Upper lobe of left lung (tissue), 6 donors: ENCODE results near the gene TNFRSF25. TPM values are rescaled to one million over a fixed set of nuclear protein-coding genes. Genes with fewer than 3 reads are reported as not detected.

Source experiments
- ATAC-seq, 2 donors: fragments of 200-7000 bp; cut with Tn5 transposase; one replicate each; pipeline ENCODE4 v1.9.1; 2022; ENCODE audit warnings: mild to moderate bottlenecking in 2 of 2, moderate library complexity in 2 of 2; ENCODE audit not compliant: low FRiP score in 2 of 2
- DNase-seq, 2 donors: peaks; one replicate each; pipeline ENCODE4 v3.0.0-alpha.2; 2019 to 2020
- H3K27ac ChIP-seq, 4 donors: fragments of 200-600 bp; sonication (generic); one replicate each; pipeline ENCODE4 v1.5.1; 2016 to 2019
- H3K27me3 ChIP-seq, 4 donors: fragments of 200-600 bp; sonication (generic); one replicate each; pipeline ENCODE4 v1.5.1; 2017 to 2019
- H3K36me3 ChIP-seq, 4 donors: fragments of 200-600 bp; sonication (generic); one replicate each; pipeline ENCODE4 v1.5.1; 2016 to 2019
- H3K4me1 ChIP-seq, 4 donors: fragments of 200-600 bp; sonication (generic); one replicate each; pipeline ENCODE4 v1.5.1; 2018 to 2019
- H3K4me3 ChIP-seq, 4 donors: fragments of 200-600 bp; sonication (generic); one replicate each; pipeline ENCODE4 v1.5.1; 2017 to 2019; ENCODE audit warnings: mild to moderate bottlenecking in 2 of 4, moderate library complexity in 1 of 4
- H3K9me3 ChIP-seq, 4 donors: fragments of 200-600 bp; sonication (generic); one replicate each; pipeline ENCODE4 v1.5.1; 2018 to 2019
- CTCF ChIP-seq, 6 experiments: fragments of 450-650 bp in 4 of 6; fragments of 200-600 bp in 2 of 6; sonication (generic) in 2 of 6; IDR thresholded peaks; one replicate each; pipeline ENCODE4 v1.5.1; 2016 to 2019; ENCODE audit warnings: antibody characterized with exemption in 6 of 6
- EP300 ChIP-seq, 4 donors: sonication (generic); formaldehyde crosslinking; IDR thresholded peaks; one replicate each; pipeline ENCODE4 v1.5.1; 2017; ENCODE audit warnings: antibody characterized with exemption in 4 of 4, control low read depth in 2 of 4
- POLR2A ChIP-seq, 4 donors: fragments of 450-650 bp; IDR thresholded peaks; one replicate each; pipeline ENCODE4 v1.5.1; 2016 to 2017; ENCODE audit warnings: antibody characterized with exemption in 4 of 4, mild to moderate bottlenecking in 2 of 4
- POLR2AphosphoS5 ChIP-seq, 2 donors: sonication (generic); formaldehyde crosslinking; IDR thresholded peaks; one replicate each; pipeline ENCODE4 v1.5.1; 2017; ENCODE audit warnings: antibody characterized with exemption in 2 of 2
- WGBS, 2 donors: methylation state at CpG; one replicate each; pipeline ENCODE4 v1.1.5; 2017 to 2018; 5-methylcytosine and 5-hydroxymethylcytosine counted together
- total RNA-seq, 6 donors: library from RNA; depleted of rRNA in 4 of 6; stranded (reverse); fragments of >200 nt in 4 of 6; gene quantifications; one replicate each; pipeline versions ENCODE4 v1.1.0 to v1.2.1, GENCODE V29; 2016 to 2021
- donor health status: DM: no; HTN: no; CAD: no; lungs with moderate emphysema.
- donor health status: DM: no; HTN: yes; CAD: no; lungs with severe emphysema.

TNFRSF25 gene, protein sequence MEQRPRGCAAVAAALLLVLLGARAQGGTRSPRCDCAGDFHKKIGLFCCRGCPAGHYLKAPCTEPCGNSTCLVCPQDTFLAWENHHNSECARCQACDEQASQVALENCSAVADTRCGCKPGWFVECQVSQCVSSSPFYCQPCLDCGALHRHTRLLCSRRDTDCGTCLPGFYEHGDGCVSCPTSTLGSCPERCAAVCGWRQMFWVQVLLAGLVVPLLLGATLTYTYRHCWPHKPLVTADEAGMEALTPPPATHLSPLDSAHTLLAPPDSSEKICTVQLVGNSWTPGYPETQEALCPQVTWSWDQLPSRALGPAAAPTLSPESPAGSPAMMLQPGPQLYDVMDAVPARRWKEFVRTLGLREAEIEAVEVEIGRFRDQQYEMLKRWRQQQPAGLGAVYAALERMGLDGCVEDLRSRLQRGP
- 10 to 100 TPM in 4 of 6 donors, 1 to 10 TPM in 2; 4.6 to 51.3 (median 14.0) TPM for total RNA-seq

DNA sequence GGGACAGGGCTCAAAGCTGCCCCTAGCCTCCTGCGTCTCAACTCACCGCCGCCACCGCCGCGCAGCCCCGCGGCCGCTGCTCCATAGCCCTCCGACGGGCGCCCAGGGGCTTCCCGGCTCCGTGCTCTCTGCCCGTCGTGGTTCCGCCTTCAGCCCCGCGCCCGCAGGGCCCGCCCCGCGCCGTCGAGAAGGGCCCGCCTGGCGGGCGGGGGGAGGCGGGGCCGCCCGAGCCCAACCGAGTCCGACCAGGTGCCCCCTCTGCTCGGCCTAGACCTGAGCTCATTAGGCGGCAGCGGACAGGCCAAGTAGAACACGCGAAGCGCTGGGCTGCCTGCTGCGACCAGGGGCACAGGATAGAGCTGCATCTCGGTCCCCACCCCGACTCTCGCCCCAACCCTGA lies at the start of gene TNFRSF25:
Gene TNFRSF25, minus strand, starts transcription at position 151 of the 400 bp plus-strand sequence. Its CDS starts 66 bp downstream, at position 85.
- WGBS, 2 donors = 10 to 23% methylated on average over 4 to 39 of the region's 43 CpGs
- peak within 1 kb of the TSS in 2 of 4 donors; percentile 30 to 46 for H3K27ac ChIP-seq
- no peak for ATAC-seq
- peak within 1 kb of the TSS in 3 of 4 donors; percentile 33 to 43 (median 40) for H3K4me3 ChIP-seq
- H3K36me3 ChIP-seq = peaks cover 0 to 44% (median 4%) of the 10 kb centered on the region in 4 donors
- H3K4me1 ChIP-seq = peaks cover 0 to 20% (median 6%) of the 10 kb centered on the region in 4 donors
- H3K27me3 ChIP-seq = peaks cover 0 to 6% (median 2%) of the 10 kb centered on the region in 4 donors
- no peaks in the 10 kb centered on the region for H3K9me3 ChIP-seq
- no peak for TF ChIP-seq EP300 (IDR thresholded peaks at IDR 0.05)
- TF ChIP-seq CTCF (IDR thresholded peaks at IDR 0.05) = no peak
- no peak for TF ChIP-seq POLR2AphosphoS5 (IDR thresholded peaks at IDR 0.05)
- no peak for TF ChIP-seq POLR2A (IDR thresholded peaks at IDR 0.05)
- DNase-seq = peak in 1 of 2 donors; percentile 82

DNA sequence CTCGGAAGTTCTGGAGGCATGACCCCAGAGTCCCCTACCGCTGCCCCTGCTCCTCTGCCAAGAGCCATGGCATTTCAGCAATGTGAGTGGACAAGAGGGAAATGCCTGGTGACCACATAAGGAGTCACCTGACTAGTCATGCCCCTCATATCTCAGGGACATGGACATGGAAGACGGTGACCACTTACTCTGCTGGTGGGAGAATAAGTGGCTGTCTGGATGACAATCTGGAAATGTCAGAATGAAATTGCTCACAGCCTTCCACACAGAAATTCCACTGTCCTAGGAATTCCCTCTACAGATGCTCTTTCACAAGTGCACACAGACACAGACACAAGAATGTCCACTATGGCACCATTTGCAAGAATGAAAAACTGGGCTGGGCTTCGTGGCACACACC lies 49.8 kb upstream of the TNFRSF25 start:
- no peak overlapping the region for H3K4me3 ChIP-seq
- H3K4me1 ChIP-seq = no peaks in the 10 kb centered on the region
- no peak overlapping the region for H3K27ac ChIP-seq
- no peak for TF ChIP-seq CTCF (IDR thresholded peaks at IDR 0.05)
- no peak for TF ChIP-seq EP300 (IDR thresholded peaks at IDR 0.05)
- TF ChIP-seq POLR2A (IDR thresholded peaks at IDR 0.05) = no peak
- no peak for TF ChIP-seq POLR2AphosphoS5 (IDR thresholded peaks at IDR 0.05)
- no peaks in the 10 kb centered on the region for H3K27me3 ChIP-seq
- ATAC-seq = no peak
- no peak for DNase-seq
- 81 to 93% methylated on average over 4 of the region's 4 CpGs for WGBS, 2 donors
- H3K9me3 ChIP-seq = no peaks in the 10 kb centered on the region
- no peaks in the 10 kb centered on the region for H3K36me3 ChIP-seq

GRCh38 chr1:6513320-6513801 lies 47.4 kb upstream of the TNFRSF25 start:
- no peak for TF ChIP-seq POLR2AphosphoS5 (IDR thresholded peaks at IDR 0.05)
- no peak for TF ChIP-seq EP300 (IDR thresholded peaks at IDR 0.05)
- no peak for TF ChIP-seq POLR2A (IDR thresholded peaks at IDR 0.05)
- TF ChIP-seq CTCF (IDR thresholded peaks at IDR 0.05) = no peak
- Histone ChIP-seq H3K27me3 (no peaks in the 10 kb centered on the region), H3K36me3 (no peaks in the 10 kb centered on the region), H3K4me3 (no peak overlapping the region), H3K27ac (no peak overlapping the region), H3K4me1 (no peaks in the 10 kb centered on the region), H3K9me3 (no peaks in the 10 kb centered on the region)
- no peak for ATAC-seq
- DNase-seq = no peak
- 79 to 82% methylated on average over 5 to 9 of the region's 9 CpGs for WGBS, 2 donors

DNA sequence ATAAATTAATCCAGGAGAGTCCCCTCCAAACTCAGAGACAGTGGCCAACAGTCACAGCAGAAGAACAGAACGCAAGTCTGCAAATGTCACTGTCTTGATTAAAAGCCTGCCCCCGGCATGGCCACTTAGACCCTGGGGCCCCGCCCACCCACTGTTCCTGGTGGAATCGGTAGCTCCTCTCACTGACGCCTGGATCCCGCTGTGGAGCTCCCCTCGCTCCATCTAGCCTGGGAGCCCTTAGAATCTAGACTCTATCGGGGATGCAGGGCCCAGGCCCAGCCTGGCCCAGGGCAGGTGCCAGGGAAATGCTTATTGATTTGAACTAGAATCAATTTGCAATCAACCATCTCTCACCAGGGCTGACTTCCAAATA lies 46.9 kb upstream of the TNFRSF25 start:
- WGBS, 2 donors = 80 to 85% methylated on average over 5 to 8 of the region's 8 CpGs
- H3K4me1 ChIP-seq = no peaks in the 10 kb centered on the region
- ATAC-seq (no peak), DNase-seq (no peak)
- H3K4me3 ChIP-seq = no peak overlapping the region
- H3K27me3 ChIP-seq = no peaks in the 10 kb centered on the region
- H3K36me3 ChIP-seq = no peaks in the 10 kb centered on the region
- no peak for TF ChIP-seq POLR2AphosphoS5 (IDR thresholded peaks at IDR 0.05)
- no peak for TF ChIP-seq EP300 (IDR thresholded peaks at IDR 0.05)
- no peak for TF ChIP-seq POLR2A (IDR thresholded peaks at IDR 0.05)
- TF ChIP-seq CTCF (IDR thresholded peaks at IDR 0.05) = no peak
- no peak overlapping the region for H3K27ac ChIP-seq
- no peaks in the 10 kb centered on the region for H3K9me3 ChIP-seq
